ENCODE data around the gene PTPRR. TPM values are rescaled to one million over a fixed set of nuclear protein-coding genes. Genes with fewer than 3 reads are reported as not detected.

The PTPRR gene, protein sequence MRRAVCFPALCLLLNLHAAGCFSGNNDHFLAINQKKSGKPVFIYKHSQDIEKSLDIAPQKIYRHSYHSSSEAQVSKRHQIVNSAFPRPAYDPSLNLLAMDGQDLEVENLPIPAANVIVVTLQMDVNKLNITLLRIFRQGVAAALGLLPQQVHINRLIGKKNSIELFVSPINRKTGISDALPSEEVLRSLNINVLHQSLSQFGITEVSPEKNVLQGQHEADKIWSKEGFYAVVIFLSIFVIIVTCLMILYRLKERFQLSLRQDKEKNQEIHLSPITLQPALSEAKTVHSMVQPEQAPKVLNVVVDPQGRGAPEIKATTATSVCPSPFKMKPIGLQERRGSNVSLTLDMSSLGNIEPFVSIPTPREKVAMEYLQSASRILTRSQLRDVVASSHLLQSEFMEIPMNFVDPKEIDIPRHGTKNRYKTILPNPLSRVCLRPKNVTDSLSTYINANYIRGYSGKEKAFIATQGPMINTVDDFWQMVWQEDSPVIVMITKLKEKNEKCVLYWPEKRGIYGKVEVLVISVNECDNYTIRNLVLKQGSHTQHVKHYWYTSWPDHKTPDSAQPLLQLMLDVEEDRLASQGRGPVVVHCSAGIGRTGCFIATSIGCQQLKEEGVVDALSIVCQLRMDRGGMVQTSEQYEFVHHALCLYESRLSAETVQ
- total RNA-seq (2014; rRNA removed; shearing (Covaris generic)) (not detected in 2 replicates), total RNA-seq (2022) (not detected in 2 replicates), Bru-seq, nascent RNA (percentile 5 among the genes with signal in this experiment), BruChase-seq, experiment 1, labeled RNA remaining after a 6-hour chase (not detected), BruChase-seq, experiment 2, labeled RNA remaining after a 2-hour chase (percentile 2 among the genes with signal in this experiment)
- long read RNA-seq = 0 reads

DNA sequence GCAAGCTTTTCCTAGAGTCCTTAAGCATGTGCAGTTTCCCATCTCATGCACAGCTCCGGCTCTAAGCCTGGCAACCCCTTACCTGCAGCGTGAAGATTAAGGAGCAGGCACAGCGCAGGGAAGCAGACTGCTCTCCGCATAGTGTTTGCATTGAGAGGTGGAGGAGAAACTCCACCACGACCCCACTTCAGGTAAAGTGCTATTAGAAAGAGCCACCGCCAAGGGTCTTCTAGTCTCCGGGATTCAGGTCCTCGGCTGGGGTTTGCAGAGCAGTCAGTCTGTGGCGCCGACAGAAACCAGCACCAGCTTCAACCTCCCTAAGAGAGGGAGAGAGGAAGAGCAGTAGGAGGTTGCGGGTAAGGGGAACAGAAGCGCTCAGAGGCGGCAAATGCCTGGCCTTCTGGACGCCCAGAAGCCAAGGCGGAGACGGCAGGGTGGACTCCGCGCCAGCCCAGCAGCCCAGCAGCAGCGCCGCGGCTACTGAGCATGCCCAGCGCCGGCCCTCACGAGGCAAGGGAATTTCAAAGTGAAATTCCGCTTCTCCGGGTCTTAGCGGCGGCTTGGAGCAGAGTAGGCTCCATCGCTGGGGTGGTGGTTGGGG lies at the start of gene PTPRR:
Gene PTPRR (minus strand): TSS at position 488 of the 601 bp plus-strand sequence. CDS start 348 bp downstream, at position 140.
- CTCF ChIA-PET (ENCODE audit: unreplicated experiment) = no interaction called here
- Histone ChIP-seq H3K9me3 (ENCODE audit: low read length) (no peaks in the 10 kb centered on the region), H3K79me2 (ENCODE audit: insufficient read depth, low read depth, low read length) (no peaks in the 10 kb centered on the region), H3K4me3 (ENCODE audit: low read depth, low read length, poor library complexity, severe bottlenecking) (no peak within 1 kb of the TSS), H3K9me2 (ENCODE audit: insufficient read depth, low read length) (no peaks in the 10 kb centered on the region), H3K4me1 (ENCODE audit: insufficient read depth, low read length, poor library complexity, severe bottlenecking) (no peaks in the 10 kb centered on the region), H2AFZ (ENCODE audit: low read length) (no peak within 1 kb of the TSS), H3K4me2 (ENCODE audit: low read length) (no peak within 1 kb of the TSS), H4K20me1 (ENCODE audit: insufficient read depth, low read length) (no peaks in the 10 kb centered on the region), H3K27ac (ENCODE audit: low read depth, low read length, poor library complexity, severe bottlenecking) (no peak within 1 kb of the TSS), H3K36me3 (ENCODE audit: insufficient read depth, low read length) (no peaks in the 10 kb centered on the region)
- TF ChIP-seq, protein P1, sequence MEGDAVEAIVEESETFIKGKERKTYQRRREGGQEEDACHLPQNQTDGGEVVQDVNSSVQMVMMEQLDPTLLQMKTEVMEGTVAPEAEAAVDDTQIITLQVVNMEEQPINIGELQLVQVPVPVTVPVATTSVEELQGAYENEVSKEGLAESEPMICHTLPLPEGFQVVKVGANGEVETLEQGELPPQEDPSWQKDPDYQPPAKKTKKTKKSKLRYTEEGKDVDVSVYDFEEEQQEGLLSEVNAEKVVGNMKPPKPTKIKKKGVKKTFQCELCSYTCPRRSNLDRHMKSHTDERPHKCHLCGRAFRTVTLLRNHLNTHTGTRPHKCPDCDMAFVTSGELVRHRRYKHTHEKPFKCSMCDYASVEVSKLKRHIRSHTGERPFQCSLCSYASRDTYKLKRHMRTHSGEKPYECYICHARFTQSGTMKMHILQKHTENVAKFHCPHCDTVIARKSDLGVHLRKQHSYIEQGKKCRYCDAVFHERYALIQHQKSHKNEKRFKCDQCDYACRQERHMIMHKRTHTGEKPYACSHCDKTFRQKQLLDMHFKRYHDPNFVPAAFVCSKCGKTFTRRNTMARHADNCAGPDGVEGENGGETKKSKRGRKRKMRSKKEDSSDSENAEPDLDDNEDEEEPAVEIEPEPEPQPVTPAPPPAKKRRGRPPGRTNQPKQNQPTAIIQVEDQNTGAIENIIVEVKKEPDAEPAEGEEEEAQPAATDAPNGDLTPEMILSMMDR (conservative IDR thresholded peaks at IDR 0.05; ENCODE audit: low read length) = no peak
- TF ChIP-seq EZH2phosphoT487 (IDR thresholded peaks at IDR 0.05; ENCODE audit: borderline replicate concordance, low read depth, low read length) = no peak
- DNase-seq (ENCODE audit: low spot score) = no peak
- BruUV-seq (replicated peaks) = no TSS peak
- POLR2A ChIA-PET = no interaction called here
- intact Hi-C loops (cut with micrococcal nuclease; ENCODE audit: unreplicated experiment) = no loop called here

DNA sequence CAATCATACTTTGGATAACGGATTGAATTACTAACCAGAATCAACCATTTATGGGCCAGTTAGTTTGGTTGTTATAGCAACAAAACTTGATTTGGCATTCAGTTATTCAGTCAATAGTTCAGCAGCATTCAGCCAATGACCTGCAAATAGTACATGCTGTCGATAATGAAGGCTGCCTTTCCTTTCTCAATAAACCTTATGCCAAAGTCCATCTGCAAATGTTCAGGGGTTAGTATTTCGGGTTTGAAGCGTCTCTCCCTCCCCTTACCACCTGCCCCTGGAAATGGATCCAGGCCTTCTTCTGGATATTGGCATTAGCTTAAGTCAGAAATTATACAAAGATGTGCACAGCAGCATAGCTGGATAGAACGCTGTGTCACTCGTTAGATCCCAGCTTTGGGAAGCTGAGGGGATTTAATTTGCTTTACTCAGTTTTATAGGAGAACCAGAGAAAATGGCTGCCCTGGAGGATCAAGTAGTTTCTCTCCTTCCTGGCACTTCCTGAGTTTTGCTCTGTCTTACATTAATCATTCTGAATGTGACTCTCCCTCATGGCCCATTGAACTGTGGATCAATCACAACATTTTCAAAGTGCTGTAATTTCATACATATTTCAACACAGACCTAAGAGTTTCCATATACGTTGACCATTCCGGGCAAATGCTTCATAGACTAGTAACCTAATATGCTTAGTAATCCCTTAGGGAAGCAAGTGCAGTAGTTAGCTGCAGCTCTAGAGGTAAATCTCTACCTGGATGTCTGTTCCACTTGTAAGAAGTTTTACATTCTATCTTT lies 46.7 kb upstream of the PTPRR start:
- ChIA-PET POLR2A (no interaction called here), CTCF (ENCODE audit: unreplicated experiment) (no interaction called here)
- Histone ChIP-seq H3K79me2 (ENCODE audit: insufficient read depth, low read depth, low read length) (no peaks in the 10 kb centered on the region), H3K4me3 (ENCODE audit: low read depth, low read length, poor library complexity, severe bottlenecking) (no peak overlapping the region), H3K27ac (ENCODE audit: low read depth, low read length, poor library complexity, severe bottlenecking) (no peak overlapping the region), H3K4me1 (ENCODE audit: insufficient read depth, low read length, poor library complexity, severe bottlenecking) (no peaks in the 10 kb centered on the region), H3K36me3 (ENCODE audit: insufficient read depth, low read length) (no peaks in the 10 kb centered on the region), H4K20me1 (ENCODE audit: insufficient read depth, low read length) (no peaks in the 10 kb centered on the region), H2AFZ (ENCODE audit: low read length) (no peak overlapping the region), H3K4me2 (ENCODE audit: low read length) (no peak overlapping the region), H3K9me2 (ENCODE audit: insufficient read depth, low read length) (no peaks in the 10 kb centered on the region), H3K9me3 (ENCODE audit: low read length) (no peaks in the 10 kb centered on the region)
- no TSS peak for BruUV-seq (replicated peaks)
- no peak for TF ChIP-seq EZH2phosphoT487 (IDR thresholded peaks at IDR 0.05; ENCODE audit: borderline replicate concordance, low read depth, low read length)
- TF ChIP-seq, protein P1 (conservative IDR thresholded peaks at IDR 0.05; ENCODE audit: low read length) = no peak
- intact Hi-C loops (cut with micrococcal nuclease; ENCODE audit: unreplicated experiment) = no loop called here
- no peak for DNase-seq (ENCODE audit: low spot score)
